GM21825 (cell line): ENCODE results near the gene ZNF784.
A peak's percentile ranks its signal among the peaks of the same experiment; 100 is the strongest.

Experiments
- ATAC-seq: cut with Tn5 transposase; IDR thresholded peaks from one replicate; pipeline ENCODE4 v1.9.1; 2021; ENCODE audit warnings: mild to moderate bottlenecking, moderate library complexity; ENCODE audit not compliant: unreplicated experiment

The ZNF784 gene

DNA sequence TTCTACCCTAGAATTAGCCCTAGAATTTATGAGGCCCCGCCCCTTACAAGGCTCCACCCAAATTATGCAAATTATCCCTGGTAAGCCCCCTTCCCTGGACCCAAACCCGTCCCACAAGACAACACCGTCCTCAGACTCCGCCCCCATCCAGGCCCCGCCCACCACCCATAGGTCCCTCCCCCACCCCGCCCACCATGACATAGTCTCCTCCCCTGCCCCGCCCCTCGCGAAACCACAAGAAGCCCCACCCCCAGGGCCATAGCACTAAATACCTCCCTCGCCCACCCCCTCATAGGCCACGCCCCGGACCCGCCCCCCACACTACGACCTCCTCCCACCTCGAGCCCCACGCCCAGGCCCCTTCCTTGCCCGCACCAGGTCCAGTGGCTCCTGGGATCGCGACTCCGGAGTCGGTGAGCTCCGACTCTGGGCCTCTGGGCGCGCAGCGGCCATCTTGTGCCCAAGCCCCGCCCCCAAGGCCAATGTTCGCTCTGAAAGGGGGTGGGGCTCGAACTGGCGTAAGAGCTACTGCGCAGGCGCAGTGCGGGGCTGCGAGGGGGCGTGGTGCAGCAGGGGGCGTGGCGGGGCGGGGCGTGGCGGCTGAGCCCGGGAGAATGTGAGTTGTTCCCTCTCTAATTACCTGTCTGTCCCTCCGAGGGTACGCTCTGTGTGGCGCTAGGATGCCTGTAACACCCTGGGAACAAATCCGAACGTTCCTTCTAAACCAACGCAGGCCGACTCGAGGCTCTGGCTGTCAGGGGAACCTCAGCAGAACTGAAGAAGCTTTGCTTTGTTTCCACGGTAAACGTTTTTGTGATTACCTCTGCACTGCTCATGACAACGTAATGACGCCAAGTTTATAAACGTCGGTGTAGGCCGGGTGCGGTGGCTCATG is at the start of gene ZNF784:
TSS of gene ZNF784 (minus strand) at position 458 of the 895 bp plus-strand sequence. CDS start at position 453, 5 bp downstream.
- peak; percentile 49 for ATAC-seq

DNA sequence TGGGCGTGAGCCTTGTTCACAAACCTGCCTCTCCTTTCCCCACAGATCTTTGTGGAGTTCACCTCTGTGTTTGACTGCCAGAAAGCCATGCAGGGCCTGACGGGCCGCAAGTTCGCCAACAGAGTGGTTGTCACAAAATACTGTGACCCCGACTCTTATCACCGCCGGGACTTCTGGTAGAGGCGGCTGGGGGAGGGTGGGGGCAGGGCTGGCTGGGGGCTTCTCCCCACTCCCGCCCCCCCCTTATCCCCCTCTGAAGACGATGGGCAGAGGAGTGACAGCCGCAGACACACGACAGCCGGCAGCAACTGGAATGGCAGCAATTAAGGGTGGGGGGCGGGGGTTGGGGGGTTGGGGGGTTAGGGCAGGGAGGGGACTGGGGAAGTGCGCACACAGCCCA is 49.5 kb upstream of the ZNF784 start:
- ATAC-seq, result no peak

DNA sequence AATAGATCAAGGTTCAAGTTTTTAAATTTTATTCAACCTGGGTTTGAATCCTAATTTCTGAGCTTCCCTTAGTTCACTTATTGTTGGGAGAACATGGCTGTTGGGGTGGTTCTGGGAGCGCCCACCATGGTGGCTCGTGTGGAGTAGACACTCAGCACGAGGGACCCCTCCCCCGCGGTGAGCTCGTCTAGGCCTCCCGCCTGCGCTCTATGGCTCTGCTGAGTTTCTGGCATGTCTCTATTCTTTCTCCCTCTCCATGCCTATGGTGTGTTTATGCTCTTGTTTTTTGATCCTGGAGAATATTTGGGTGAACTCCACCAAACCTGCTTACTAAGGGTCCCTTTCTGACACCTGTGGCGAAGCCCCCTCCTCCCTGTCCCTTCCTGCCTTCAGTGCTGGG is 49.1 kb upstream of the ZNF784 start:
- ATAC-seq, result no peak

DNA sequence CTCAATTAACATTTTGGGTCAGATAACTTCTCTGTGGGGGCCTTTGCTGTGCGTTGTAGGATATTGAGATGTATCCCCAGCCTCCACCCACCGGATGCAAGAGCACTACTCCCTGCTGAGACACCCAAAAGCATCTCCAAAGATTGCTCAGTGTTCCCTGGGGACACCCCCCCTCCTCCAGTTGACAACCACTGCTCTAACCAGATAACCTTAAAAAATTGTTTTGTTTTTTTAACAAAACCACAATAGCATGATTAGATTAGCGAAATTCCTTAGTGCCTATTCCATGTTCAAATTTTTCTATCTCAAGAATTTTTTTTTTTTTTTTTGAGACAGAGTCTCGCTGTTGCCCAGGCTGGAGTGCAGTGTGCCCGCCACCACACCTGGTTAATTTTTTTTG is 48.1 kb upstream of the ZNF784 start:
- ATAC-seq, result no peak

DNA sequence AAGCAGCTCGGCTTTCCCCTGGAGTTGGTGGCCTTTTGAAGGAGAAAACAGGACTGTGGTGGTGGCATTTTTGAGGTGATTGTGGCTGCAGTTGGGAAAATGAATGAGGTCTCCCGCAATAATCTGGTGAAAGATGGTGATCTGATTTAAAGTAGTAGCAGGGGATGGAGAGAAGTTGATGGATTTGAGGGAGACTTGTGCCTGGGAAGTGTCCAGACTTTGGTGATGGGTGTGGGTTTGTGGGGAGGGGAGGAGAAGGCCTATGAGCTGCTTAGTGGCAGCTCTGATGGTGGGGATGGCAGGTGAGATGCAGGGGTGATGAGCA is 46.6 kb upstream of the ZNF784 start:
- ATAC-seq, result no peak

DNA sequence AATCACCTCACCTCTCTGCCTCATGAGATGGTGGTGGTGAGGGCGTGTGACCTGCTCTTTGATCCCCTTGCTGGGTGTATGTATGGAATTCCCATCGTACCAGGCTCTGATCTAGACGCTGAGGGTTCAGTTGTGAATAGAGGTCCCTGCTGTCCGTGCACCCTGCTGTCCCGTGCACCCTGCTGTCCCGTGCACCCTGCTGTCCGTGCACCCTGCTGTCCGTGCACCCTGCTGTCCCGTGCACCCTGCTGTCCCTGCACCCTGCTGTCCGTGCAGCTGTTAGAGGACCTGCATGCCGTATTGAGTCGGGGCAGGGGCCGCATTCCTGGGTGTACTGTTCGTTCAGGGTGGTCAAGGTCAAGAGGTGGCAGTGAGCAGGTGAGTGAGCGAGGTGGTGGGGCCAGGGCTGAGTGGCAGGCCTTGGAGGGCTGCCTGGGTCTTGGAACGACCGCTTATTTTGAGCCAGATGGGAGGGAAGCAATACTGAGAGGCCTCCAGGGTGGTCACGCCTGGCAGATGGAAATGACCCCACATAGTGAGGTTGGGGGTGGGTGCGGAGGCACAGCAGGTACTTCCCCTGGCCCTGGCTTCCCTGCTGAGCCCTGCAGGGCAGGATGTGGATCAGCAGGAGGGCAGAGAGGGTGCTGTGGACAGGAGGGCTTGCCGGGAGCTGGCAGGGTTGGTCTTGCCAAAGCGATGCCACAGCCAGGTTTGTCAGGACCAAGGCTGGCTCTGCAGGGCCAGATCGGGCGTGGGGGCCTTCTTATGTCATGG is 46.1 kb upstream of the ZNF784 start:
- ATAC-seq, result no peak

- no peak for ATAC-seq
Measured at GRCh38 chr19:55669418-55670279, 45.3 kb upstream of the ZNF784 start.

GRCh38 chr19:55668603-55669348 is 44.4 kb upstream of the ZNF784 start:
- ATAC-seq, result no peak

DNA sequence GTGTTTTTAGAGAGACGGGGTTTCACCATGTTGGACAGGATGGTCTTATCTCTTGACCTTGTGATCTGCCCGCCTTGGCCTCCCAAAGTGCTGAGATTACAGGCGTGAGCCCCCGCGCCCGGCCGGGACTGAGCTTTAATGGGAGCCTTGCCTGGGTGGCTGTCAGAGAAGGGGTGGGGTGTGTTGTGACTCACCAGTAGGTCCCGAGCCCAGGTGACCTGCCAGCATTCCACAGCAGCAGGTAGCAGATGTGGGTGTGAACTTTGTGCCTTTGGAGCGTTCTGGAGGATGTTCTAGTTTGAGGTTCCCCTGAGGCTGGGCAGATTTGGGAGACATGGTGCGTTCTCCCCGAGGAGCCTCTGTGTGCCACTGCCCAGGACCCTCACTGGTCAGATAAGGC is 43.6 kb upstream of the ZNF784 start:
- ATAC-seq, result no peak

GRCh38 chr19:55667511-55667910 is 43.1 kb upstream of the ZNF784 start:
- ATAC-seq, result no peak

- ATAC-seq, result no peak
Measured at GRCh38 chr19:55667006-55667381, 42.6 kb upstream of the ZNF784 start.

- no peak for ATAC-seq
Measured at GRCh38 chr19:55666343-55667005, 42.1 kb upstream of the ZNF784 start.

GRCh38 chr19:55663846-55664536 is 39.6 kb upstream of the ZNF784 start:
- no peak for ATAC-seq

DNA sequence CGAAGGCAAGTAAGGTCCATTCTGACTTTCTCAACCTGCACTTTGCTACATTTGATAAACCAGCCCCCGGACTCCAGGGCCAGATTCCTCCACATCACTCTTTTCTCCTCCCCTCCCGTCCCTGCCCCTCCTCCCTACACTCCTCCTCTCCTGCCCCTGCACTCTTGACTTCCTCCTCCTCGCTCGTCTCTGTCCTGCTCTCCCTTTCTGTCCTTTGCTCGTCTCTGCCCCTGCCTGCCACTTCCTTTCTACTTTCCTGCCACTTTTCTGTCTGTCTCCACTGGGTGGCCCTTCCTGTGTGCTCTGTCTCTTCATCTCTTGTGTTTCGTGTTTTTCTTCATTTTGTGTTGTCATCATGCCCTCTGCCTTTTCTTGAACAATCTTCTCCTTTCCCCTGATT is 37.5 kb upstream of the ZNF784 start:
- no peak for ATAC-seq

- ATAC-seq, result no peak
Measured at GRCh38 chr19:55660991-55661390, 36.6 kb upstream of the ZNF784 start.

GRCh38 chr19:55660404-55660803 is 36.0 kb upstream of the ZNF784 start:
- ATAC-seq, result no peak

- ATAC-seq, result no peak
Measured at GRCh38 chr19:55659822-55660221, 35.5 kb upstream of the ZNF784 start.

- no peak for ATAC-seq
Measured at GRCh38 chr19:55658846-55659459, 34.6 kb upstream of the ZNF784 start.
